NCI-H2107 treated with DMSO at 0.1 percent for 48 hours (cell line): ENCODE data around the gene PWWP2B.
"Not testable (repeated sequence)": the region's sequence is repeated elsewhere in the genome, so short reads cannot be mapped to it uniquely, and the experiment has no call there.

Experiments used
- DNase-seq: peaks from one replicate; lab custom pipeline; 2025; ENCODE audit not compliant: unreplicated experiment; lab: John Stamatoyannopoulos, UW

Gene PWWP2B

DNA sequence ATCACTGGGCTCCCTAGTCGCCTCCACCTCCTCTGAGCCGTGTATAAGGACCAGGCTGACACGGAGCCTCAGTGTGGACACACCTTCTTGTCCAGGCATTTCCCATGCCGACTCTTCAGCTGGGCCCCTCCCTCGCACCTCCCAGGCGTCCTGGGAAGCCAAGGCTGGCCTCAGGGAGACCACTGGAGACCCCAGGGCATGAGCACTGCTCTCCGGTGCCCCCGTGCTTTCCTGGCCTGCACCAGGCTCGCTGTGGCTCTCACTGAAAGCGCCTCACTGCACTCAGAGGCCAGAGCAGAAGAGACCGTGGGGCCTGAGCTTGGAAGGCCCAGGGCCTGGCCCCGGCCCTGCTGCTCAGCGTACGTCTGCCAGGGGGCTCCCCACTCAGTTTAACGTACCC, 33.6 kb upstream of the PWWP2B start:
- DNase-seq, result no peak

DNA sequence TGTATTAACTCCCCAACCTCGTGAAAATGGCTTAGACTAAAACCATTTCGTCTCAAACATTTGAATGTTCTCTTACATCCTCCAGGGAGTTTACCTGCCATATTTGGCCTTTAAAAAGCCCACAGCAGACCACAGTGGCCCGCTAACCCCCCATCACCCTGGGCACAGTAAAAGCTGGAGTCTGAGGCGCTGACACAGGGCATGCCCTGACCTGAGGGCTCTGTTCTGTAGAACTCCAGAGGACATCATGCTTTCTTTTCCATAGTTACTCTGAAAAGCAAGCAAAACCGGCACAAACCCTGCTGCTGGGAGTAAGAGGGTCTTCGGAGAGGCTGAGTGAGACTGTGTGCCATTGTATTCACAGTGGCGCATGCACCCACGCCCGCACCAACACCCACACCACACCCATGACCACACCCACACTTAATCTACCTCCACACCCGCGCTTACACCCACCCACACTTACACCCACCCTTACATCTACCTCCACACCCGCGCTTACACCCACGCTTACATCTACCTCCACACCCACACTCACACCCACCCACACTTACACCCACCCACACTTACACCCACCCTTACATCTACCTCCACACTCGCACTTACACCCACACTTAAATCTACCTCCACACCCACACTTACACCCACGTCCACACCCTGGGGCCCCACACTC, 32.9 kb upstream of the PWWP2B start:
- DNase-seq, result no peak

DNA sequence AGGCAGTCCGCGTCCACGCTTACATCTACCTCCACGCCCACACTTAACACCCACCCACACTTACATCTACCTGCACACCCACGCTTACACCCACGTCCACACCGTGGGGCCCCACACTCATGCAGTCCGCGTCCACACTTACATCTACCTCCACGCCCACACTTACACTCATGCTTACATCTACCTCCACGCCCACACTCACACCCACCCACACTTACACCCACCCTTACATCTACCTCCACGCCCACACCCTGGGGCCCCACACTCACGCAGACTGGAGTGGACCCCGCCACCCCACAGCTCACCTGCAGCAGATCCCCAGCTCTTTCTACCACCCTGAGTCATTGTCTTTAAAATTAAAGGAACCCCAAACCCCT, 32.4 kb upstream of the PWWP2B start:
- no peak for DNase-seq

DNA sequence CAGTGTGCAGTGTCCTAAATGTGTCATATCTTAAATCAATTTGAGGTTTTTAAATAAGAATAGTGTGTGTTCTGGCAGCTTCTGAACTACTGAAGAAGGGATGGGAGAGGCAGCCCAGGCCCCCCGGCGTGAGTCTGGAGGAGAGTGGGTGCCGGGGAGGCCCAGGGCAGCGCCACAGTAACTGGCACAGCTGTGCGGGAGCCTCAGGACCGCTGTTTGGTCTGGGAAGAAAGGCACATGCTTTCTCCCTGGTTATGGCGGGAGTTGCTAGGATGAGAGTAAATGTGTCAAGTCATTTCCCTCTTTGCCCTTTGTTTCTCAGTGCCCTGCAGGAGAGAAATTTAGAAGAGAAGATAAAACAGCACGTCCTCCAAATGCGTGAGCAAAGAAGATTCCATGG, 31.9 kb upstream of the PWWP2B start:
- DNase-seq, result no peak

DNA sequence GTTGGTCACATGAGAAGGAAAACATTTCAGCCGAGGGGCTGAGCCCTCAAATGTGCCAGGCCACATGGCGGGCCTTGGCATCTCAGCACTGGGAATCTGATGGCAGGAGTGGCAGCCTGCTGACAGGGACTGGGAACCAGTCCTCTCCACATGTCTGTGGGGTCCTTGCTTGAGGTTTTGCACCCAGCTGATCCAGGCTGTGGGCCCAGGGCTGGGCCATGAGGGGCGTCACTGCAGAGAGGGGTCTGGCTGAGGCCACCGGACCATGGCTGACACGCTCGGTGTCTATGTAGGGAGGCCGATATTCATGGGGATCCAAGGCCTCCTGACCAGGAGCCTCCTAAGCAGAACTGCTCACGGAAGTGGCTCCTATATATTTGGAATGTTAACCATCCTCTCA, 31.0 kb upstream of the PWWP2B start:
- no peak for DNase-seq

DNA sequence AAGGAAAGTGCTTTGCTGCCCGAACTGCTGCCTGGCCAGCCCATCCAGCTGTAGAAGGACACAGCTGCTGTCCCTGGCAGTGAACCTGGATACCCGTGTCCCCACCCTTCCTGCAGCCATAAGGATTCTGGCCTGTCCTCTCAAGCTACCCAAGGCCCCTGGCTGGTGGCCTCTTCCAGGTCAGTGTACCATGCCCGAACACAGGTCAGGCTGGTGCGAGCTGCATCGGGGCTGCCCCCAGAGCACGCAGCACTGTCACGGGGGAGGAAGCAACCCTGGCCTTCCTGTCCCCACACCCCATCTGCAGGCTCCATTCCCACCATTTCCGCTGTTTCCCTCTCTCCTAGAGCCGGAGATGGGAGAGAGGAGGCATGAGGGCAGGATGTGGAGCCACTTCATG, 30.5 kb upstream of the PWWP2B start:
- no peak for DNase-seq

DNA sequence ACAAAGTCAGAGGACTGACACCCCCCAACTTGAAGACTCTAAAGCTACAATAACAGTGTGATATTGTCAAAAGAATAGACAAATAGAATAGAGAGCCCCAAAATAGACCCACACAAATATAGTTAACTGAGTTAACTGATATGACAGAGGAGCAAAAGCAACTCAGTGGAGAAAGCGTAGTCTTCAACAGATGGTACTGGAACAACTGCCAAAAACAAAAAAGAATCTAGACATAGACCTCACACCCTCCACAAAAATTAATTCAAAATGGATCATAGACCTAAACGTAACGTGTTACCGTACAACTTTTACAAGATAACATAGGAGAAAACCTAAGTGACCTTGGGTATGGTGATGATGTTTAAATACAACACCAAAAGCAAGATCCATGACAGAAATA, 28.6 kb upstream of the PWWP2B start:
- DNase-seq, result no peak

DNA sequence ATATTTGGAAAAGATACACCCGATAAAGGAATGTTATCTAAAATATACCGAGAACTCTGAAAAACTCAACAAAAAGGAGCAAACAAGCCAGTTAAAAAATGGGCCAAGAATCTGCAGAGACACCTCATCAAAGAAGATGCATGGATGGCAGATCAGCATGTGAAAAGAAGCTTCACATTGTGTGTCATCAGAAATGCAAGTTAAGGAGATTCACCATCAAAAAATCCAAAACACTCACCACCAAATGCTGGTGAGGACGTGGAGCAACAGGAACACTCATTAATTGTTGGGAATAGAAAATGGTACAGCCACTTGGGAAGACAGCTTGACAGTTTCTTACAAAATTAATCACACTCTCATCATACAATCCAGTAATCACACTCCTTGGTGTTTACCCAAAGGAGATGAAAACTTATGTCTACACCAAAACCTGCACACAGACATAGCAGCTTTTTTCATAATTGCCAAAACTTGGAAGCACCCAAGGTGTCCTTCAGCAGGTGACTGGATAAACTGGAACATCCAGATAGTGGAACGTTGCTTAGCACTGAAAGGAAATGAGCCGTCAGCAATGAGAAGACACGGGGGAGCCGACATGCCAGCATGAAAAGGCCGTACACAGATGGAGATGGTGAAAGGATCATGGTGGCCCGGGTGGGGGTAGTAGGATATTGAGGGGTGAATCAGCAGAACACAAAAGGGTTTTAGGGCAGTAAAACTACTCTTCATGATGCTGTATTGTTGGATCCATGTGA, 27.9 kb upstream of the PWWP2B start:
- DNase-seq, result no peak

DNA sequence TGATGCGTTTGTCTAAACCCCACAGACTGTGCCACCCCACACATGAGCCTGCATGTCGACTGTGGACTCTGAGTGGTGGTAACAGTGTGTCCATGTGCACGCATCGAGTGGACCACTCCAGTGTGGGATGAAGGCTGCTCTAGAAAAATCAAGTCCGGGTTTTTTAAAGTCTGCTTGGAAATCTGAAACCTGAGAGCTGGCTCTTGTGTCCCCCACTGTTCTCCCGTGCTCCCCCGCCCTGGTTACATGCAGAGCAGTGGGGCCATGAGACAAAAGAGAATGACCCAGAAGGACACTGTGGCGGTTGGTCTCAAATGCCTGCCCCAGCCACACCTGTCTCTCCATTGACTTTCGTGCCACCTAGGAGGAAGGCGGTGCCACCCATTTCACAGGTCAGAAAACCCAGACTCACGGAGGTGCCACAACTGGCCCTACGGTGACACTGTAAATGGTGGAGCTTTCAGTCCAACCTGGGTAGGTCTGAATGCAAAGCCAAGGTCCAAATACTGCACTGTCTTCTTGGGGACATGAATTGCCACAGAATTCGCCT, 27.3 kb upstream of the PWWP2B start:
- no peak for DNase-seq

DNA sequence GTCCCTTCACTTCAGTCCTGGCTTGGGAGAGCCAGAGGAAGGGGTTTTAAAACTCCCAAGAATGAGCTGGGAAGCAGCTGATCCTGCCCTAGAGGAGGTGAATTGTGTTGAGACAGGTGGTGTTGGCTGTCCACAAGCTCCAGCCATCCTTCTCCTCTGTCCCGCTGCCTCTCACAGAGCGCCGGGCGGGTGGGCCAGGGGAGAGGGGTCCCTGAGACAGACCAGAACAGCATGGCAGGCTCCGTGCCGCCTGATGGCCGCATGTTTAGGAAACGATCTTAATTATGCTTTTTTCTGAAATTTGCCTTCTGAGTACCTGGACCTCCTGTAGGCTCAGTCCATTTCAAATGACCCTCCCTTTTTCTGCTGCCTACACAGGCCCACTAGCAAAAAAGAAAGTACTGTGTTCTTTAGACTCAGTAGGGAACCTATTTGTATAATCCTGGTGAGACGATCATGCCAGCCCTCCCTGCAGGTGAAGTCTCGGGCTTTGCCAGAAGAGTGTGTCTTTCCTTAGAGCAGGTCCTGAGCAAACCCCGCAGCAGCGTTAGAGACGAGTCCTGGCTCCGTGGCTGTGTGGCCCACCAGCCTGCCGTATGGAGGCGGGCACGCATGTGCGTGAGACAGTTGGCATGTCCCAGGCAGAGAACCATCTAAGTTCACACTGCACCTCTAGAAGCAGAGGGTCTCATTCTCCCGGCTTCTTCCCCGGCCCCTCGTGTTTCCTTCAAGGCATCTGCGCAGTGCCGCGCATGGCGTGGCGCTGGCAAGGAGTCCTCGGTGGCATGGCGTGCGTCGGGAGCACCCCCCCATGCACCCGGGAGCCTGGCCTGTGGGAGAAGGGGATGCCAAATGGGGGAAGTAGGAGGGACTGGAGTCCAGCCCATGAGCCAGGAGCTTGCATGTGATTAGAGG, 26.3 kb upstream of the PWWP2B start:
- DNase-seq, result no peak

DNA sequence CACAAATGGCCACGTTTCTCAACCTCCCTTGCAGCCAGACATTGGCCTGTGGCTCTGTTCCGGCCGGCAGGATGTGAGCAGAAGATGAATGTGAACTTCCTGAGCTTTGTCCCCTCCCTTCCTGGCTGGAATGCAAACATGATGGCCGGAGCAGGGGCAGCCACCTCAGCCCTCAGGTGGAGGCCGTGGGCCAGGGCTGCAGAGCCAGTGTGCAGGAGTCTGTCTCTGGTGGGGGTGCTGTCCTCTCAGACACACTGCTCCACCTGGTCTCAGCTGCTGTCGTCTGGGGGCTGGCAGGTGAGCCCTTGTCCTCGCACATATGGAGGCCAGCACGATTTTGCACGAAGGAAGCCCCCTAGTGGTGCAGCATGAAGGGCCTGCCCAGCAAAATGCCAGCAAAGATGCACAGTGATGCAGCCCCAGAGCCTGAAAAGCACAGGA, 25.3 kb upstream of the PWWP2B start:
- DNase-seq, result no peak

DNA sequence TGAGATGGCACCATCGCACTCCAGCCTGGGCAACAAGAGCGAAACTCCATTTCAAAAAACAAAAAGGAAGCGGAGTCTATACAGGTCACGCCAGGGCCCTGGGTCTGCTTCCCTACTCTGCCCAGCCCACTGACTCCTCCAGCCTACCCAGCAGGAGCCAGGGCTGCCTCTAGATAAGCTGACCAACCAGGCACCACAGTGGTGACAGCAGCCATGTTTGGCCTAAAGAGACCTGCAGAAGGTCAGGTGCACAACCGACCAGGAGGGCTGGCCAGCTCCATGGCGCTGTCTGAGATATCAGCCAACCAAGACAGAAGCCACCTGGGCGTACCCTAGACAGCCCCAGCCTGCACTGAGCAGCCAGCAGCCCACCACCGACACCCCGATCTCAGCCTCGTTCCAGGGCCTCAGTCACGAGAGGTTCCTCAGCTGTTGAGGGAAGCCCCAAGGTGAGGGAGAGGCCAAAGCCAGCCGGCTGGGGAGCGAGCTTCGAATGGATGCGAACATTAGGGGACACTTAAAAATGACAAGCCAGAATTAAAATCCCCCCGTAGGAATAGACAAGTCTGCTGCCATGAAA, 24.4 kb upstream of the PWWP2B start:
- DNase-seq, result no peak

DNA sequence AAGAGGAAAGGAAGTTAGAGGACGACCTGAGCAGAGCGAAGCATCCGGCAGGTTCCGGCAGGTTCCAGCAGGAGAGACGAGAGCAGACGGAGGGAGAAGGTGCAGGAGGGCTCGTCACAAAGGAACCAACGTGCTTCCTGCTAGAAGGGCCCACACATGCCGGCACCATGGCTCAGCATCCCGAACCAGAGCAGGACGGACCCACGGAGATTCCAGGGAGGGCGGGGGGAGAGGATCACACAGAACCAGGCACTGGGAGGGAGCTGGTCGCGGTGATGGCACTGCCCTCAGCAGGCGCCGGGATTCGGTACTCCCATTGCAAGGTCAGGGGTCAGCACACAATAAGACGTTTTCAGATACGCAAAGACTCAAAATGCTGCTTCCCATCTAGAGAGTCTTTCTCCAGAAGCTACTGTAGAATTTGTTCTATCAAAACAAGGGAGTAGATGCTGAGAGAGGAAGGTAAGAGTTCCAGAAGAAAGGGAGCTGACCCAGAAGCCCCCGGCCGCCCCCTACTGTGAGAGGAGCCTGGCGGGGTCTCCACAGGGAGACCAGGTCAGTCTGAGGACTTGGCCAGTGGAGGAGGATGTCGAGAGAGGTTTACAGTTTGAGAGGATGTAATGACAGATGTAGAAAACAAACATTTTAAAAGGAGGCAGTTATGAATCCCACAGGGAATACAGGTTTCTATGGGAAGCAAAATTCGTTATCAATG, 23.6 kb upstream of the PWWP2B start:
- DNase-seq, result no peak

DNA sequence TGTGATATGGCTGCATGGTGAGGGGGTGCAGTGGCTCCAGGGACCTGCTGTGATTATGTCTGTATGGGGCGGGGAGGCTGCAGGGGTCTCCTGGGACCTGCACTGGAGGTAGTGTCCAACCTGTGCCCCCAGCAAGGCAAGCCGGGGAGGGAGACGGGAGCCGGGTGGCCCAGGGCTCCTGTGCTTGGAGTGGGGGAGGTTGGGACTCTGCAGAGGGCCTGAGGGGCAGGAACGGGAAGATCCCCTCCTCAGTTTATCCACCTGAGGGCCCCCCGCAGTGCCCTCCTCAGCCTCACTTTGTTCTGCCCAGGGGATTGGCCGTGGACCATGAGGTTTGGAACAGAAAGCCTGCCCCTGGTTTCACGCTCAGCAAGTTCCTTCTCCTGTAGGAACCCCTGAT, 22.8 kb upstream of the PWWP2B start:
- no peak for DNase-seq

DNA sequence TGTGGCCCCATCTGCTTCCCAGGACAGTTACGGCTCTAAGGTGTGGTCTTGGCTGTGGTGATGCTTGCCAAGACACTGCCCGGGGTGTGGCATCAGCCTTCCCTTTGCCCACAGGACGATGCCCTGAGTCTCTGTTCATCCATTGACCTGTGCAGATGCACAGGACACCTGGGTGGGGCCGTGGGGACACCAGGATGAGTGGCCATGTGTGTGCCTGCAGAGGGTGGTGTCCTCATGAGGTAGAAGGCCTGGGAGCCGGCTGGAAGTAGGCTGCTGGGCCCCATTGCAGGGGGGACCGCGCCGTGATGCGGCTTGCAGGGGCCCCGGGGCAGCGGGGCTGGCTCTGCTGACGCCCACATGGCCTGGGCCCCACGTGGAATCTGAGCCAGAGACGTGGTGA, 22.4 kb upstream of the PWWP2B start:
- no peak for DNase-seq

DNA sequence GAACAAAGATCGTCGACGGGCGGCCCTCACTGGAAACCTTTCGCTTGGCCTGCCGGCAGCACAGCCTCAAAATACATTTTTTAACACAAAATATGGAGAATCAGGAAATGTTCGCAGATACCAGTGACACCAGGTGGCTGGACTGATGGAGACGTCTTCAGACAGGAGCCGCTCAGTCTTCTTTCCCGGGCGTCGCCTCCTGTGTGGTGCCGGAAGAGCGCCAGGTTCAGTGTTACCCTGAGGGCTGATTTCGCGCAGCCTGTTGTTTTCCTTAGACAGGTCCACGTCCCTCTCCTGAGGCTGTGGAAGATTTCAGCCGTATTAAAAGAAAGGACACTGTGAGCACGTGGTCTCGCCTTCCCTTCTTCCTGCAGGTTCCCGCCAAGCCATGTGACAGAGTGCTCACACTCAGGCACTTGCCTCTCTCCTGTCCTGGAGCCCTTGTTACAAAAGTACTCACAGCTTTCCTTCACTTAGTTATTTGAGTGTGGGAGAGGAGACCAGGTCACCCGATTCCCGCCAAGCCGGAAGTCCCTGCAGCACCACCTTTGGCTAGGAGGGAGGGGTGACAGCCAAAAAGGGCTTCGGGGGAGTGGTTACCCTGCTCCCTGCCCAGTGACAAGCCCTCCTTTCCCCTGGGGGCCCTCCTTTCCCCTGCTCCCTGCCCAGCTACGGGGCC, 21.7 kb upstream of the PWWP2B start:
- no peak for DNase-seq

DNA sequence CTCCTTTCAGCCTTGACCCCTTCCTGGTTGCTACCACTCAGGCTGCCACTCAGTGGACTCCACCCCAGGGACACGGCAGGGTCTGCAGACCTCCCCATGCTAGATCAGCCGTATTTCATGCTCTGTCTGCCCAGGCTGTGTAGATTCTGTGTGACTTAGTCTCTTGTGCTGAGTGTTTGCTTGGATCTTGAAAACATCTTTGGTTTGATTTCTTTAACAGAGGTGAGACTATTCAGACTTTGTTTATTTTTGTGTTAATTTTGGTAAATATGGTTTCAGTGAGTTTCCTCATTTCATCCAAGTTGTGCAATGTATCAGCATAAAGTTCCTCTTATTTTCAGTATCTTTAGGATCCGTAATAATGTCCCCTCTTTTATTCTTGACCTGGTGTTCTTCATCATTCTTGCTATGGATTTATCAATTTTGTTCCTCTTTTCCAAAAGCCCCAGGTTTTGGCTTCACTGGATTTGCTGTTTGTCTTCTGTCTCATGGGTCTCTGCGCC, 21.2 kb upstream of the PWWP2B start:
- no peak for DNase-seq

DNA sequence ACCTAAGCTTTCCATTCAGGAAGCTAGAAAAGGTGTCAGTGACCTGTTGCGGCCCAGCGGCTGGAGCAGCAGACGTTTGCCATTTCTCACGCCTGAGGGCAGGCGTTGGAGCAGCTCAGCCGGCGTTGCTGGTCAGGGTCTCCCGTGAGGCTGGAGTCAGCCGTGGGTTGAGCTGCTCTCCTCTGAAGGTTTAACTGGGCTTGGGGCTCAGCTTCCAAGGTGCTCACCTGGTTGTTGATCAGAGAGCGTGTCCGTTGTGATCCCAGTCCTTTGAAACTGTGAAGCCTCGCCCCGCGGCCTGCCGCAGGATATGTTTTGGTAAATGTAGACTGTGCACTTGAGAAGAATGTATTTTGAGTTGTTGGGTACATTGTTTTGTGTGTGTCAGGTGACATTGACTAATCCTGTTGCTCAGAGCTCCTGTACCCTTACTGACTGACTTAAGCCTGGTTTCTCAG, 20.6 kb upstream of the PWWP2B start:
- DNase-seq, result no peak

DNA sequence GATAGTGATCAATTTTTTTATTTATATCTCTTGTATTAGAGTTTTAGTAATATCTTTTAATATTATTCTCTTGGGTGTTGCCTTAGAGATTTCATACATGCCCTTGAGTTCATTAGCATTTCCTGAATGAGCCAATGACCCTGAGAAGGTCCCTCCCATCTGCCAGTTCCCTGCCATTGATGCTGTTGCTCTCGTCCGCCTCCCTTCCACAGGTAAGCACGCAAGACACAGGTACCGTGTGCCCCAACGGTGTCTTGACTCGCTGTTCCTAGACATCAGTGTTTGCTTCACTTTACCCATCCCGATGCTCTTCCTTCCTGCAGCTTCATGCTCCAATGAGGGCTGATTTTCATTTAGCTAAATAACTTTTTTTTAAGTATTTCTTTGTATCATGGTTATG, 19.7 kb upstream of the PWWP2B start:
- DNase-seq, result no peak

DNA sequence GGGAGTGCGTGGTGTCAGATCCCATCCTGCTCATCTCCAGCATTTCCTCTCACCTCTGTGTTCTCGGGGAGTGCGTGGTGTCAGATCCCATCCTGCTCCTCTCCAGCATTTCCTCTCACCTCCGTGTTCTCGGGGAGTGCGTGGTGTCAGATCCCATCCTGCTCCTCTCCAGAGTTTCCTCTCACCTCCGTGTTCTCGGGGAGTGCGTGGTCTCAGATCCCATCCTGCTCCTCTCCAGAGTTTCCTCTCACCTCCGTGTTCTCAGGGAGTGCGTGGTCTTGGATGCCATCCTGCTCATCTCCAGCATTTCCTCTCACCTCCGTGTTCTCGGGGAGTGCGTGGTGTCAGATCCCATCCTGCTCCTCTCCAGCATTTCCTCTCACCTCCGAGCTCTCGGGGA, 18.0 kb upstream of the PWWP2B start:
- not testable (repeated sequence) for DNase-seq
